GM06990 (cell line): Measurements from ENCODE around the gene CSMD2.

Experiments
- DNase-seq: peaks from one replicate; pipeline ENCODE4 v3.0.0-alpha.2; 2011; ENCODE audit not compliant: insufficient read length; ENCODE audit errors: extremely low read depth
- H3K27me3 ChIP-seq: replicated peaks from 2 replicates; pipeline ENCODE4 v1.6.0; 2011; ENCODE audit warnings: low read length; ENCODE audit not compliant: control insufficient read depth, insufficient read depth
- H3K36me3 ChIP-seq: 2 replicates; pipeline ENCODE4 v1.5.1; 2011; ENCODE audit warnings: low read length; ENCODE audit not compliant: control insufficient read depth, insufficient read depth
- H3K4me3 ChIP-seq: replicated peaks from 2 replicates; pipeline ENCODE4 v1.5.1; 2011; ENCODE audit warnings: low read depth, mild to moderate bottlenecking, control low read depth, low read length
- TF ChIP-seq, protein P1 (sequence below): IDR thresholded peaks from 2 replicates; pipeline ENCODE4 v1.5.1; 2011; ENCODE audit warnings: low read length, control low read depth, mild to moderate bottlenecking, inconsistent platforms; ENCODE audit not compliant: insufficient read depth, poor library complexity, severe bottlenecking

Gene CSMD2

DNA sequence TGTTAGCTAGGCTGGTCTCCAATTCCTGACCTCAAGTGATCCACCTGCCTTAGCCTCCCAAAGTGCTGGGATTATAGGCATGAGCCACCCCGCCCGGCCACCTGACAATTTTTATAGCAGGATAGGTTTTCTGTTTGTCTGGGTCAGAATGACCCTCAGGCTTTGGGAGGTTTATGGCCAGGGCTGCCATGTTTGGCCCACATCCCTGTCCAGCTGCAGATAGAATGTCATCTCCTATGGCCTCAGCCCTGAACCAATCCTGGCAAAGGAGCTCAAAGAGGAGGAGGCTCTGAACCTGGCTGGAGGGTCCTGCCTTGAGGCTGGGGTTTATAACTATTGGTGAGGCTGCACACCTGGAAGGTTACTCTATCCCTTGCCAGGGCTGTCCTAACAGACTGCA, 218.2 kb downstream of the CSMD2 start:
- no peaks in the 10 kb centered on the region for H3K27me3 ChIP-seq
- H3K4me3 ChIP-seq, result no peak overlapping the region
- no peaks in the 10 kb centered on the region for H3K36me3 ChIP-seq
- TF ChIP-seq, protein P1, sequence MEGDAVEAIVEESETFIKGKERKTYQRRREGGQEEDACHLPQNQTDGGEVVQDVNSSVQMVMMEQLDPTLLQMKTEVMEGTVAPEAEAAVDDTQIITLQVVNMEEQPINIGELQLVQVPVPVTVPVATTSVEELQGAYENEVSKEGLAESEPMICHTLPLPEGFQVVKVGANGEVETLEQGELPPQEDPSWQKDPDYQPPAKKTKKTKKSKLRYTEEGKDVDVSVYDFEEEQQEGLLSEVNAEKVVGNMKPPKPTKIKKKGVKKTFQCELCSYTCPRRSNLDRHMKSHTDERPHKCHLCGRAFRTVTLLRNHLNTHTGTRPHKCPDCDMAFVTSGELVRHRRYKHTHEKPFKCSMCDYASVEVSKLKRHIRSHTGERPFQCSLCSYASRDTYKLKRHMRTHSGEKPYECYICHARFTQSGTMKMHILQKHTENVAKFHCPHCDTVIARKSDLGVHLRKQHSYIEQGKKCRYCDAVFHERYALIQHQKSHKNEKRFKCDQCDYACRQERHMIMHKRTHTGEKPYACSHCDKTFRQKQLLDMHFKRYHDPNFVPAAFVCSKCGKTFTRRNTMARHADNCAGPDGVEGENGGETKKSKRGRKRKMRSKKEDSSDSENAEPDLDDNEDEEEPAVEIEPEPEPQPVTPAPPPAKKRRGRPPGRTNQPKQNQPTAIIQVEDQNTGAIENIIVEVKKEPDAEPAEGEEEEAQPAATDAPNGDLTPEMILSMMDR, result no peak
- DNase-seq, result no peak

DNA sequence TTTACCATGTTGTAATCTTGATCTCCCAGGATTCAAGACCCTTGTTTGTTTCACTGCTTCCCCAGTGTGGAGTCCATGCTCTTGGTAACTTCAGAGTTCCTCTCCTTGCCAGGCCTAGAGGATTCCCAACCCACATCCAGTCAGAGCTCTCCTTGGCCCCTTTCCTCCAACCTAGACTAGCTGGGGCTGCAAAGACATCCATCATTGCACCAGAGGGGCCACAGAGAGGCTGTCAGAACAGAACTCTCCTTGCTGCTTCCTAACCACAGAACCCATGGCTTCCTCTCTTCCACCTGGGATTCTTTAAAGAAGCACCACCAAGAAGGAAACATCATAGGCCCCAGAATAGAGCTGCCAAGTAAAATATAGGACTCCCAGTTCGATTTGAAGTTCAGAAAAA, 220.2 kb downstream of the CSMD2 start:
- no peaks in the 10 kb centered on the region for H3K27me3 ChIP-seq
- no peak for DNase-seq
- no peak overlapping the region for H3K4me3 ChIP-seq
- H3K36me3 ChIP-seq, result no peaks in the 10 kb centered on the region
- TF ChIP-seq, protein P1, result no peak

DNA sequence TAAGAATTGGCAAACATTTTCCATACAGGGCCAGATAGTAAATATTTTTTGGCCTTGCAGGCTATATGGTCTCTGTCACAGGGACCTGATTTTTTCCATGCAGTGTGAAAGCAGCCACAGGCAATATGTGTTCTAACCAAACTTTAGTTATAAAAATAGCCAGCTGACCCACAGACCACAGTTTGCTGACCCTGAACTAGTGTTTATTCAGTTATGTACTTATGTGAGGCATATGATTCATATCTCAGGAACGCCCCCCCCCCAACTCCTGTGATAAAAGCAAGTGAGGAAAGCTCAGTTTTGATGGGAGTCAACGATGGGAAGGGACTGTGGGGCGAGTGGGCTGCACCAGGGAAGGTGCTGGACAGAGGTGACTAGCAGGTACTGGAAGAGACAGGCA, 221.1 kb downstream of the CSMD2 start:
- H3K36me3 ChIP-seq, result no peaks in the 10 kb centered on the region
- H3K27me3 ChIP-seq, result no peaks in the 10 kb centered on the region
- TF ChIP-seq, protein P1, result no peak
- no peak overlapping the region for H3K4me3 ChIP-seq
- DNase-seq, result no peak

DNA sequence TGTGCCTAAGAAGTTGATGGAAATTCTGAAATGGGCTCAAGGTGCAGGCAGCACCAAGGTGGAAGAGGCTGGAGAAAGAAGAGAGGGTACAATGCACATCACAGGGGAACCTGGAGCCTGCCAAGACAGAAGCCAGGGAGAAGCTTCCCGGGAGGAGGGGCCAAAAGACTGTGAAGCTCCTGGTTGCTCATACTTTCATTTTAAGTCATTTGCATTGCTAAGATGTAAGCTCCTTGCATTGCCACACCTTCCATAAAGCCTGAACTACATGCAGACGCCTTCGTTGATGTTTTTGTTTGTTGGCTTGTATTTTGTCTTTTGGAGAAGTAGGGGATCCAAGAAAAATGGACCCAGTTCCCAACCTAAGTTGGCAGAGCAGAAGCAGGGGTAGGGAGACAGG, 232.2 kb downstream of the CSMD2 start:
- no peak for DNase-seq
- Histone ChIP-seq H3K27me3 (no peaks in the 10 kb centered on the region), H3K36me3 (no peaks in the 10 kb centered on the region), H3K4me3 (no peak overlapping the region)
- TF ChIP-seq, protein P1, result no peak

DNA sequence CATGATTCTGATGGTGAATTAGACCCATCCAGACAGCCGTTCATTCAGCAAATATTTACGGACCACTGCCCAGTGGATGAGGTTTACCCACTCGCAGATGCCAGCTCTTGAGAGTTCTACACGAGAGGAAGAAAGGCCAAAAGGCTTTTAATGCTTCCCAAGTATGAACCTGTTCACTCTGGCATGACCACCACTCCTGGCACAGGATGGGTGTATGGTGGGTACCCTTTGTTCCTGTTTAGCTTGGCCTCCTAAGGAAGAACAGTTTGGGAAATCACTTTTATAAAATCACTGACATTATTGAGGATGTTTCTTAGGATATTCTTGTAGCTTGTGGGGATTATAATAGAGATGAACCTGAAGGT, 233.9 kb downstream of the CSMD2 start:
- no peak for DNase-seq
- no peaks in the 10 kb centered on the region for H3K27me3 ChIP-seq
- H3K4me3 ChIP-seq, result no peak overlapping the region
- H3K36me3 ChIP-seq, result no peaks in the 10 kb centered on the region
- TF ChIP-seq, protein P1, result no peak

DNA sequence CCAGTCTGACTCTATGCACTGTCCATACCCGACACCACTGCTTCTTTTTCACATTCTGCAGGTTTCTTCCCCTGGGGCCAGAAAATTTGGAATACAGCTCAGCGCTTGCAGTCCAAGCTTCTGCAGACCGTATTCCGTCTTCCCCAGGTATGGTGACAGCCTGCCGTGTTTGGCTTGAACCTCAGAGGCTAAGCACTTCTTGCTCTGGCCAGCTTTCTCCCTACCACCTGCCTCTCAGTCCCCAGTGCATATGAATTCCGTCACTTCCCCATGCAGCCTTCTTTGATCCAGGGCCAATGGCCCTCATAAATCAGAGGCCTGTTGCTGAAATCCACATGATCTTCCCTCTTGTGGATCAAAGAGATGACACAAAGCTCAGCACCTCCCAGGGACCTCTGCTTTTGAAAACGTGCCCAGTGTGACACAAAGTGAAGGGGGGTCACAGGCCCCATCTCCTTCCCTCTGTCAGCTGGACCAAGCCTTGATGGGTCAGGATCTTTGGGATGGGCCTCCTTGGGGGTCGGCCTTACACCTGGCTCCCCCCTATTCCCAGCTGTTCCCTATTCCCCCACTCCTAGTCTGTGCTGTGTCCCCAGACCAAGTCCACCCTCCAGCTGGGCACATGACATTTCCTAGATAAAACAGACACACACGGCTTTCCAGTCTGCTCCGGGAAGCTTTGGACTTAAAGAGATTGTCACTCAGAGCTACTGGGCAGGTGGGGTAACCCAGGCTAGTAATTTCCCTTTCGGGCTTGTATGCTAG, 234.5 kb downstream of the CSMD2 start:
- Histone ChIP-seq H3K4me3 (no peak overlapping the region), H3K36me3 (no peaks in the 10 kb centered on the region), H3K27me3 (no peaks in the 10 kb centered on the region)
- DNase-seq, result no peak
- TF ChIP-seq, protein P1, result no peak
